Measurements from ENCODE around the gene LIPE.
A peak's percentile ranks its signal among the peaks of the same experiment; 100 is the strongest.

Gene LIPE

DNA sequence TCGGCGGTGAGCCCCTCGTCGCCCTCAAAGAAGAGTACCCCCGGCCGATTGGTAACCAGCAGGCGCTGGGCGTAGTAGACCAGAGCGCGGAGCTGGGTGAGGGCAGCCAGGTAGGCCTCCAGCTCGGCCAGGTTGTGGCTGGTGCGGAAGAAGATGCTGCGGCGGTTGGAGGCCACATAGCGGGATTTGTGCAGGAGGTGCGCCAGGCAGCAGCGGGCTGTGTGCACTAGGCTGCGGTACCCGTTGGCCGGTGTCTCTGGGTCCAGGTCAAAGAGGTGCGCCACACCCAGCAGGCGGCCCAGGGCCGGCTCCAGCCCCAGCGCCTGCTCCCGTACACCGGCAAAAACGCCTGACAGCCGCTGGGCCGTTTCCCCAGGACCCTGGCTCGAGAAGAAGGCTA is 16.8 kb downstream of the LIPE start:
- FAIRE-seq = no peak

- FAIRE-seq = no peak
Observed at GRCh38 chr19:42409477-42409876, 17.7 kb downstream of the LIPE start.

DNA sequence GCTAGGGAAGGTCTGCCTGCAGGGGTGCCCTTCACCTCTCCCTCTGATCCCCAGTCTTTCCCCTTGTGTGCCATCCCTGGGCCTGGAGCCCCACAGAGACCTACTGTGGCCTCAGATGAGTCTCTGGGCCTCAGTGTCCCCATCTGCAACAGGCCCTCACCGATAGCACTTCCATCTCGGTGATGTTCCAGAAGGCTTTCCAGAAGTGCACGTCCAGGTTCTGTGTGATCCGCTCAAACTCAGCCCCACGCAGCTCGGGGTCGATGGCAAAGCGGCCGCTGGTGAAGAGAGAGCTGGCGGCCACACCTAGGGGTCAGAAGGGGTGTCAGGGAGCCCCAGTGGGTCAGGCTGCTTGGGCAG is 19.4 kb downstream of the LIPE start:
- FAIRE-seq = no peak

DNA sequence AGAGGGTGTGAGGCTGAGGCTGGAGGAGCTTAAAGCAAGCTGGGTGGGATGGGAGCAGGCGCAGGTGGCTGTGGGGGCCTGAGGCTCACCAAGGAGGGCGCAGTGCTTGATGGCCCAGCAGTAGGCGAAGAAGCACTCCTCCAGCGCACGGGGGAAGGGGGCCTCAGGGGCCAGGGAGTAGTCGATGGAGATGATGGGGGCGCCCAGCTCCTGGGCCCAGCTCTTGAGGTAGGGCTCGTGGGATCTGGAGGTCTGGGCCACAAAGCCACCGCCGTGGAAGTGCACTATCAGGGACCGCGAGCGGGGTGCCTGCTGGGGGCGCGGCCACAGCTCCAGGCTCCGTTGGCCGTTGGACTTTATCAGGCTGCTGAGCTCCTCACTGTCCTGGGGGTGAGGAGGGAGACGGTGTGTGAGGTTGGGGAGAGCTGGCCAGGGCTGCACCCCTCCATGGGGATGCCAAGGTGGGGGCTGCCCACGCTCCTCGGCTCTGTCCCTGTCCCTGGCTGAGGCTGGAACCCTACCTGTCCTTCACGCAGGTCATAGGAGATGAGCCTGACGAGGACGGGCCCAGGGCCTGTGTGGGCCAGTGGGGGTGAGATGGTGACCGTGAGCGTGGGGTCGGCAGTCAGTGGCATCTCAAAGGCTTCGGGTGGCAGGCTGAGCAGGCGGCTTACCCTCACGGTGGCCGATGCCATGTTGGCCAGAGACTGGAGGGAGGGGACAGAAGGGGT is 19.9 kb downstream of the LIPE start:
- FAIRE-seq = no peak

DNA sequence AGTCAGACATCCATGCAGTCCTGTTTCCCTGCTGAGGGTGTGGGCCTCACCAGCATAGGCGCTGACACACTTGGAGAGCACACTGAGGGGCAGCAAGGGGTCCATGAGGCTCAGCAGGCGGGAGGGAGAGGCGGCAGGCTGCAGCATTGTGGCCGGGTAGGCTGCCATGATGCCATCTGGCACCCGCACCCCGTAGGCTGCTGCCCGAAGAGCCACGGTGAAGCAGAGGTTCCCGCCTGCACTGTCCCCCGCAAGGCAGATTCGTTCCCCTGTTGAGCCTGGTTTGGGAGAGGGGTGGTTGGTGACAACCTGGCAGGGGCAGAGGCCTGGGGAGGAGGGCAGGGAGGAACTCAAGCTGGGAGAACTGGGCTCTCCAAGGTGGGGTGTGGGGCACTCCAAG is 21.1 kb downstream of the LIPE start:
- no peak for FAIRE-seq

- FAIRE-seq = no peak
Observed at GRCh38 chr19:42403586-42403985, 23.6 kb downstream of the LIPE start.

DNA sequence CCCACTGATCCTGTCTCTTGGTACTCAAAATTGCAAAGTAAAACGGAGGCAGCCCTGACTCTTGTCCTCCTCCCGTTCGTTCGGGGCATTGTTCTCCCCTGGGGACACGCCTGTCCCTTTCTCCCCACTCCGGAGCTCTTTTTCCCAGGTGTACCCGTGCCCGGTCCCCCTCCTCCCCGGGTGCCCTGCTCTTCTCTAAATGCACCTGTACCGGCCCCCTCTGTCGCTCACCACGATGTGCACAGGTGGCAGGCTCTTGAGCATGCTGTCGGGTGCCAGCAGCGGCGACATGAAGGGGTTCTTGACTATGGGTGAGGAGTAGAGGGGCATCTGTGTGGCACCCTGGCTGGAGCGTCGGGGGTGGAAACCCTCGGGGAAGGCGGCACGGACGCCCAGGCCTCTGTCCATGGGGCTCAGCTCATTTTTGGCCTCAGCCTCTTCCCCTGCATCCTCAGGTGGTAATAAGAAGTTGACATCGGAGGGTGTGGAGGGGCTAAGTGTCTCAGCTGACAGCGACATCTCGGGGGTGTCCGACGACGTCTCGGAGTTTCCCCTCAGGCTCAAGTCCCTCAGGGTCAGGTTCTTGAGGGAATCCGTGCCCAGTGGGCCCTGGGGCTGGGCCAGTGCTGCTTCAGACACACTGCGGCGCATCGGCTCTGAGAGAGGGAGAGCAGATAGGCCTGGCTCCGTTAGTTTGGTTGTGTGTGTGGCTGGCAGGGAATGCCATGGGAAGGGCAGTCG is 24.6 kb downstream of the LIPE start:
- FAIRE-seq = no peak

DNA sequence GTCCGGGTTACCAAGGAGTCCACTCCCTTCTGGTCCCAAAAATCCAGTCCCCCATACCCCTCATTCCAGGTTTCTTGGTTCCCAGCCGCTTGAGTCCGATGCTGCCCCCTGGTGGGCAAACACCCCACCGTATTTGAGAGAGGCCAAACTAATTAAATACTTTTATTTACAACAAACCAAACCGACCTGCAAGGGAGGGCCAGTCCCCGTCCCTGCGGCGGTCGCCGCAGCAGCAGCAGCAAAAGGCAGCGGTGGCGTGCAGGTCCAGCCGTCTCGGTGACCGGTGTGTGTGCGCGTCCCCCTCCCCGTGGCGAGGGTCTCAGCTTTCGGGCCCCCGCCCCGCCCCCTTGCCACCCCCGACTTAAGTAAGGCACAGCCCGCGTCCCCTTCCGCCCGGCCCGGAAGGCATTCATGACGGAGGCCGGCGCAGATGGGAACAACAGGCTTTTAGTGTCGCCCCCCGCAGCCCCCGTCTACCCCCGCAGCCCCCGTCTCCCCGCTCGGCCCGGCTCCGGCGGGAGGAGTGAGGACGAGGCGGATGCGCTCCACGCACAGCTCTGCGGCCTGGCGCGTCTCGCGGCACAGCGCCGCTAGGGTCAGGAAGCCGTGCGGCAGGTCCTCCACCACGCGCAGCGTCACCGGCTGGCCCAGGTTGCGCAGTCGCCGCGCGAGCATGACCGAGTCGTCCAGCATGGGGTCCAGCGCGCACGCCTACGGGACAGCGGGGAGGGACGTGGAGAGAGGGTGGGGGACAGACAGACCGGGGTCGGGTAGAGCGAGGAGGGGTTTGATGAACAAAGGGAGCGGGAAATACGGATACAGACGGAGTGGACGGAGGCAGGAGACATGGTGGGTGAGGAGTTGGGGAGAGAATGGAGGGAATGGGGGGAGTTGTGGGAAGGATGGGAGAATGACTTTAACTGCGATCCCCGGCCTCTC is 25.6 kb downstream of the LIPE start:
- no peak for FAIRE-seq

GRCh38 chr19:42400404-42400803 is 26.8 kb downstream of the LIPE start:
- FAIRE-seq = no peak

DNA sequence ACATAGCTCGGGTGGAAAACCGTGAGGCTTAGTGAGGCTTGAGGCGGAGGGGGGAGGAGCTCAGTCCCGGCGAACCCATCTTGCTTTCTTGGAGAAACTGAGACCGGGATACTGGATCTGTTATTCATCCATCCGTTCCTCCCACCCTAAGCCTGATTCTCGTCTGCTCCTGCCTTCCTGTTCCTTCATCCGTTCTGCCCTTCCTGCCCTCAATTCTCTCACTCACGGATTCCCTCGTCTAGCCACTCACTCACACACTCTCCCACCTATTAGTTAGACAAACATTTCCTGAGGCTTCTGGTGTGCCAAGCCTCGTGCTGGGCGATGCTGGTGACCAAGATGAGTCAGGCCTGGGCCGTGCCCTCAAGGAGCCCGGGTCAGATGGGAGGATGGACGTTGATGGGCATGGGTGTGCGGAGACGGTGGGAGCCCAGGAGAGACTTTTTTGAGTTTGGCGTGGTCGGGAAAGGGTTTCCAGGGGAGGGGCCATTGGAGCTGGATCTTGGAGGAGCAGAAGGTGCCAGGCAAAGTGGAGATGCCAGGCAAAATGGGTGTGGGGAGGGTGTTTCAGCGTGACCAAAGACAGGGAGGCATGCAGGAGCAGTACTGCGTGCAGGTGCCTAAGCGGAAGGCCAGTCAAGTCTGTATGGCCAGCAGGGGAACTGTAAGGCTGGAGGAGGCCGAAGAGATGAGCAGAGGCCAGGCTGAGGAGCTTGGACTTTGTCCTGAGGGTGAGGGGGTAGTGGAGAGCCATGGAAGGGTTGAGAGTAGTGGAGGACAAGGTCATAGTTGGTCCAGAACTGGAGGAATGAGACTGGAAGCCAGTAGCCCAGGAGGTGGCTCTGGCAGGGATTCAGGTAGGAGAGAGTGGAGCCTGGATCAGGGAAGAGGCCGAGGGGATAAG is 29.7 kb downstream of the LIPE start:
- FAIRE-seq = no peak

DNA sequence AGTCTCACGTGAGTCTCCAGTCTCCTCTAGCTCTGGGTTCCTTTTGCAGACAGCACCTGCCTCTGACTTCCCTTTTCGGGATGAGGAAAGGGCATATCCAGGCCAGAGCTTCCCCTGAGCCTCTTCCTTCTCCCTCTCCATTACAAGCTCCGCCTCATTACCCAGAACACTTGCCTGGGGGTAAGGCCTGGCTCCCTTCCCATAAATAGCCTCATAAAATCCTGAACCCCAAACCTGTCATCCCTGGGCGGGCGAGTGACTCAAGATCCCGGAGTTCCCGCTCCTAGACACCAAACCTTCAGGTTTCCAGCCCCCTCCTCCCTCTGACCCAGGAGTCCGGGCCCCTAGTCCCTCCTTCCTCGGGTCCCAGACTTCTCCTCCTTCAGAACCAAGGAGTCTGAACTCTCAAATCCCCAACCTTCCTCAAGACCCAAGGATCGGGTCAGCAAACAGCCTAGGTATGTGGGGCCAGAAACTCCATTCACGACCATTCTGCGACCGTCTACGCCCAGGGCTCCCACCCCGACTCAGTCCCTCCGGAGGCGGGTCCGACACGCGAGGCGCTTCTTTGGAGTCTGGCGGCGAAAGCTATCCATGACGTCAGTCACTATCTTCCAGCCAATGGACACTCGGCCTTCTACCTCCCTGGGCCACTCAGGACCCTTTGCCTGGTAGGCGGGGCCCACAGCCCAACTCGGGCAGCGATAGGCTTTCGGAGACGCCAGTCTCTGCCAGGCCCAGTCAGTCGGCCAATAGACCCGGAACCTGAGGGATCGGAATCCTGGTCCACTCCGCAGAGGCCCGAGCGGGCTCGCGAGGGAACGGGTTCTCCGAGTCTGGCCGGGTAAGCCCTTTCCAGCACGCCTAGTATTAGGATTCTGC is 30.6 kb downstream of the LIPE start:
- peak; percentile 99 for FAIRE-seq

GRCh38 chr19:42394751-42395150 is 32.4 kb downstream of the LIPE start:
- FAIRE-seq = no peak

- no peak for FAIRE-seq
Observed at GRCh38 chr19:42392165-42392564, 35.0 kb downstream of the LIPE start.

GRCh38 chr19:42389899-42390298 is 37.3 kb downstream of the LIPE start, which contains the start of gene CNFN:
TSS of gene CNFN (minus strand) at chr19:42390297. CDS start at chr19:42389037, 1,260 bp downstream.
- FAIRE-seq = no peak

- FAIRE-seq = no peak
Observed at GRCh38 chr19:42388851-42389489, 38.2 kb downstream of the LIPE start.

DNA sequence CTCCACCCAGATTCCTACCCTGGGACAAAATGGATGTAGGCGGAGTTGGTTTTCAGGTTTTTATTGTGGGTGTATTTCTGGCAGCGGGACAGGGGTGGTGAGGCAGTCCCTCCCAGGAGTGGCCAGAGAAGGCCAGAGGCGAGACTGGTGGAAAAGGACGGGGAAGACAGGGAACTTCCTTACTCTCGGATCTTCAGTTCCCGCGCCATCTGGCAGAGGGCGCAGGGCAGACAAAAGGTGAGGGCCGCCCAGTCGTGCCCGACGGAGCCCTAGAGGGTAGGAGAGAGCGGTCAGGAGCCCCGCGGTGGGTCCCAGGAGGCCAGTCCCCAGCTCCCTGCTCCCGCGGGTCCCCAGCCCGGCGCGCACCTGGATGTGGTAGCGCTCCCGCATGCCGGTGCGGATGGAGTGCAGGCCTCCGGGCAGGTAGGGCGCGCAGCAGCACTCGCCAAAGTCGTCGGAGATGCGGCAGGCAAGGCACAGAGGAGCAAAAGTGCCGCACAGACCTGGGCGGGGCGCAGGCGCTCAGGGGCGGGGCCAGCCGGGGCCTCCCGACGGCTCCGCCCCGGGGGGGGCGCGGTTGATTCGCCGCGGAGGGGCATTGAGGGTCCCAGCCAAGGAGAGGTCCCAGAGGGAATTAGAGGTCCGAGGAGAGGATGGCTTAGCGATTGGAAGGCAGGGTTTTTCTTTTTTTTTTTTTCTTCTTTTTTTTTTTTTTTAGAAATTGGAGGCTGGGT is 40.0 kb downstream of the LIPE start:
- no peak for FAIRE-seq

DNA sequence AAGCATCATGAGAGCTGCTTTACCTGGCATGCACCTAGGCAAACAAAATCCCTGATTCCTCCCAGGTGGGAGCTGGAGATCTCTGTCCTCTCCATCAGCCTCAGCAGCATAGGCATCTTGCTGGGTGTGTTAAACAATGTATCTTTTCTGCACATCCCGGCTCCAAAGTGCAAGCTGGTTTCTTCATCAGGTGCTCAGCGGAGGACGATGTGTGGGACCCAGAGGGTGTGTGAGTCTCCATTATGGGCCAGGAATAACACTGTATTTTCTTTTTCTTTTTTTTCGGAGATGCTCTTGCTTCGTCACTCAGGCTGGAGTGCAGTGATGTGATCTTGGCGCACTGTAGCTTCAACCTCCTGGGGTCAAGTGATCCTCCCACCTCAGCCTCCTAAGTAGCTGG is 47.0 kb downstream of the LIPE start:
- no peak for FAIRE-seq

GRCh38 chr19:42378225-42379215 is 48.7 kb downstream of the LIPE start:
- no peak for FAIRE-seq

- FAIRE-seq = no peak
Observed at GRCh38 chr19:42376177-42376555, 51.0 kb downstream of the LIPE start.
